Measurements from ENCODE around the gene RAB11FIP3. TPM values are rescaled to one million over a fixed set of nuclear protein-coding genes. Genes with fewer than 3 reads are reported as not detected.
A peak's percentile ranks its signal among the peaks of the same experiment; 100 is the strongest.

Gene RAB11FIP3
- total and polyA plus RNA-seq, 8 donors, result 22.0 to 67.4 (median 33.2) TPM

GRCh38 chr16:539901-540530 lies 114.6 kb downstream of the RAB11FIP3 start:
- peaks cover 13 to 19% (median 17%) of the 10 kb centered on the region in 3 donors for H3K4me1 ChIP-seq
- FAIRE-seq (no peak), ATAC-seq (no peak), DNase-seq (no peak)
- H3K4me3 ChIP-seq, result no peak overlapping the region
- 78 to 80% methylated on average over 34 of the region's 34 CpGs for WGBS, 2 donors
- peak overlapping the region; percentile 33 to 62 (median 50) for H3K27ac ChIP-seq
- TF ChIP-seq CTCF (IDR thresholded peaks at IDR 0.05), result no peak
- intact Hi-C loops (cut with DNase I), result no loop called here
- no peaks in the 10 kb centered on the region for H3K27me3 ChIP-seq
- H3K9me3 ChIP-seq, result no peaks in the 10 kb centered on the region
- no peaks in the 10 kb centered on the region for H3K36me3 ChIP-seq

DNA sequence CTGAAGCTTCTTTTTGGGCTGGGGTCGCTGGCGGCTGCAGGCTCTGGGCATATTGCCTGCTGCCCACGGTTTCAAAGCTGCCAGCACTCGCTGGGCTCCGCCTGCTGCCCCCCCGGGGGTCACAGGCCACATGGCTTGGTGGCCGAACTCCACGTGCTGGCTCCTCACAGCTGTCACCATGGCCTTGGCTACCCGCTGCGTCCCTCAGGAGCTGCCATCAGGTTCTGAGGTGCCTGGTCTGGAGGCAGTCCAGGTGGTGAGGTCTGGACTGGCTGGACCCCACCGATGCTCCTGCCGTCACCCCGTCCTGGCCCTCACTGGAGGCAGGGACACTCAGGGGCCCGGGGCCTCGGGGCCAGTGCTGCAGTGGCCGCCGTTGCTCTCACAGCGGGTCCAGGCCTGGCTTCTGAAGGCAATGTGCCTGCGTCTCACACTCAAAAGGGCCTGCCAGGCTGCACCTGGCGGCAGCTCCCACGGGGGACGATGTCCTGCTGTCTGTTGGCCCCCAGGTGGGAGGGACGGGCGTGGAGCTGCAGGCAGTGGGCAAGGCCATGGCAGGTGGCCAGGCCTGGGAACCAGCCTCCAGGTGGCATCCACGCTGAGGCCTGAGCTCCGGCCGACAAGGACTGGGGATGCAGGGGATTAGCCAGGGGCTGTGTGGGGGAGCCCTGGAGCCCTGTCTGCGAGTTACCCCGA lies 115.3 kb downstream of the RAB11FIP3 start:
- Histone ChIP-seq H3K9me3 (no peaks in the 10 kb centered on the region), H3K27me3 (no peaks in the 10 kb centered on the region), H3K36me3 (no peaks in the 10 kb centered on the region), H3K4me1 (peaks cover 11 to 17% (median 15%) of the 10 kb centered on the region in 3 donors), H3K27ac (peak overlapping the region; percentile 33 to 62 (median 50)), H3K4me3 (no peak overlapping the region)
- no peak for FAIRE-seq
- no peak for TF ChIP-seq CTCF (IDR thresholded peaks at IDR 0.05)
- peak; percentile 76 to 93 (median 80) for DNase-seq
- 37 to 38% methylated on average over 28 to 29 of the region's 29 CpGs for WGBS, 2 donors
- intact Hi-C loops (cut with DNase I), result no loop called here
- peak; percentile 53 to 83 (median 70) for ATAC-seq

DNA sequence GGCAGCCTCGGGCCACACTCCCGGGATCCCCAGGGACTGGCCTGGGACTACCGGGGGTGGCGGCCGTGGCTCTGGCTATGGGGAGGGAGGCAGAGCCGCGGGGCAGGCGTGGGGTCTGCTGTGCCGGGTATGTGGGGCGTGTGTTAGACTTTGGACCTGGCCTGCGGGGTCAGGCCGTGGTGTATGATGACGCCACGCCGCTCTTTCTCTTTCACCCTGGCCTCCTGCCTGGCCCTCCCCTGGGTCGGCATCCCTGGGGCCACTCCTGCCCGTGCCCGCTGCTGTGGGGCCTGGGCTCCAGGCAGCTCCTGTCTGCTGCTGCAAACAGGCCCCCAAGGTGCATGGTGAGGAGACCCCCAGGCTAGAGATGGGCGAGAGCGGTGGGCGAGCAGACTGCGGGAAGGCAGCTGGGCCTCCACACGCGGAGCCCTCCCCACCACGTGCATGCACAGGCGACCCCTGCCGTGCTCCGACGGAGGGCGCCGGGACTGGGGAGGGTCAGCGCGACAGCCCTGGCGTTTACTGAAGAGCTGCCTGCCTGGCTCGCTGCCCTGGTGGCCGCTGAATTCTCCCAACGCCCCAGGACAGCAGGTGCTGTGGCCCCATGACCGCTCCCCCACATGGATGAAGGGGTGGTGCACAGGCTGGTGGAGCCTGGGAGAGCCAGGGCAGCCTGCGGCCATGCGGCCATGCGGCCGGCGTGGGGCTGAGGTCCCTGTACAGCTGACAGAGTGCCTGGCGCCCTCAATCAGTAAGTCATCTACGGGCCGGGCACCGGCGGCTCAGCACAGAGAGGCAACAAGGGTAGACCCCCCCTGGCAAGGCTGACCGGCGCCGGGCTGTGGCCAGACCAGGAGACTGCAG lies 118.1 kb downstream of the RAB11FIP3 start:
- intact Hi-C loops (cut with DNase I), result no loop called here
- Histone ChIP-seq H3K4me1 (peaks cover 11 to 17% (median 15%) of the 10 kb centered on the region in 3 donors), H3K36me3 (peaks cover 0 to 8% (median 0%) of the 10 kb centered on the region in 3 donors), H3K4me3 (no peak overlapping the region), H3K9me3 (no peaks in the 10 kb centered on the region), H3K27ac (no peak overlapping the region), H3K27me3 (no peaks in the 10 kb centered on the region)
- no peak for TF ChIP-seq CTCF (IDR thresholded peaks at IDR 0.05)
- DNase-seq (no peak), ATAC-seq (no peak), FAIRE-seq (no peak)
- WGBS, 2 donors, result 88 to 89% methylated on average over 51 of the region's 51 CpGs

DNA sequence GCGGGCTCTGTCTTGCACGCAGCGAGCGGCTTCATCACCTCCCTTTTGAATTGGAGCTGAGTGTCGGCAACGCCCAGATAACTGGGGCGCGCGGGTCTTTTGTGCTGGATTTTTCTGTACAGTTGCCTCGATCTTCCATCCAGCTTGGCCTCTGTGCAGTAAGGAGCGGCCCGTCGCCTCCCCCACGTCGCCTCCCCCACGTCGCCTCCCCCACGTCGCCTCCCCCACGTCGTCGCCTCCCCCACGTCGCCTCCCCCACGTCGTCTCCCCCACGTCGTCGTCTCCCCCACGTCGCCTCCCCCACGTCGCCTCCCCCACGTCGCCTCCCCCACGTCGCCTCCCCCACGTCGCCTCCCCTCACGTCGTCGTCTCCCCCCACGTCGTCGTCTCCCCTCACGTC lies 119.1 kb downstream of the RAB11FIP3 start:
- WGBS, 2 donors, result 92 to 94% methylated on average over 43 to 46 of the region's 46 CpGs
- intact Hi-C loops (cut with DNase I), result no loop called here

More for the DNA sequence above, 119.1 kb downstream of the RAB11FIP3 start:
- FAIRE-seq (no peak), ATAC-seq (no peak), DNase-seq (no peak)
- no peak overlapping the region for H3K27ac ChIP-seq
- no peak overlapping the region for H3K4me3 ChIP-seq
- no peaks in the 10 kb centered on the region for H3K27me3 ChIP-seq
- H3K36me3 ChIP-seq, result peaks cover 0 to 14% (median 0%) of the 10 kb centered on the region in 3 donors
- peaks cover 11 to 15% (median 13%) of the 10 kb centered on the region in 3 donors for H3K4me1 ChIP-seq
- no peak for TF ChIP-seq CTCF (IDR thresholded peaks at IDR 0.05)
- H3K9me3 ChIP-seq, result no peaks in the 10 kb centered on the region

Data from pancreas (tissue), 10 donors.